HepG2 (cell line): Measurements from ENCODE around the gene IZUMO4. TPM values are rescaled to one million over a fixed set of nuclear protein-coding genes. Genes with fewer than 3 reads are reported as not detected.

Experiments
- AFF4 ChIP-seq: sonication (generic); formaldehyde crosslinking; IDR thresholded peaks from 2 replicates; pipeline ENCODE4 v1.4.0; 2020; ENCODE audit warnings: missing genetic modification reagents
- CAMTA2 ChIP-seq: sonication (generic); formaldehyde crosslinking; IDR thresholded peaks from 2 replicates; pipeline ENCODE4 v1.4.0; 2020; ENCODE audit warnings: mild to moderate bottlenecking, missing genetic modification reagents, borderline replicate concordance
- CENPBD1 ChIP-seq: sonication (generic); formaldehyde crosslinking; IDR thresholded peaks from 2 replicates; pipeline ENCODE4 v1.8.0; 2022; ENCODE audit warnings: missing genetic modification reagents, low read depth, mild to moderate bottlenecking, borderline replicate concordance
- DBP ChIP-seq: sonication (generic); formaldehyde crosslinking; IDR thresholded peaks from 2 replicates; pipeline ENCODE4 v1.4.0; 2020; ENCODE audit warnings: missing genetic modification reagents; ENCODE audit errors: not compliant biosample characterization
- HIVEP1 ChIP-seq: sonication (generic); formaldehyde crosslinking; IDR thresholded peaks from 2 replicates; pipeline ENCODE4 v1.4.0; 2020; ENCODE audit warnings: mild to moderate bottlenecking, missing genetic modification reagents
- HNRNPH1 ChIP-seq: fragments of 200-400 bp; formaldehyde crosslinking; optimal IDR thresholded peaks from 2 replicates; pipeline ENCODE3; 2017; ENCODE audit warnings: mild to moderate bottlenecking, low read depth, low read length
- JARID2 ChIP-seq: sonication (generic); formaldehyde crosslinking; IDR thresholded peaks from 2 replicates; pipeline ENCODE4 v1.8.1; 2023; ENCODE audit warnings: missing genetic modification reagents, inconsistent platforms; ENCODE audit not compliant: insufficient replicate concordance
- KDM1A ChIP-seq: IDR thresholded peaks from 2 replicates; pipeline ENCODE4 v1.6.1; 2016; ENCODE audit warnings: missing compliant biosample characterization
- MXD3 ChIP-seq: IDR thresholded peaks from 2 replicates; pipeline ENCODE4 v1.6.1; 2016; ENCODE audit warnings: mild to moderate bottlenecking, missing biosample characterization, missing genetic modification reagents
- POLR2AphosphoS2 ChIP-seq: IDR thresholded peaks from 2 replicates; pipeline ENCODE4 v1.6.1; 2011; ENCODE audit warnings: low read depth, low read length, improper control_type of control experiment
- RFX5 ChIP-seq: IDR thresholded peaks from 2 replicates; pipeline ENCODE4 v1.6.1; 2011; ENCODE audit warnings: low read depth, low read length, improper control_type of control experiment
- SCMH1 ChIP-seq: sonication (generic); formaldehyde crosslinking; IDR thresholded peaks from 2 replicates; pipeline ENCODE4 v1.9.0; 2021; ENCODE audit warnings: missing genetic modification reagents, mild to moderate bottlenecking, borderline replicate concordance
- TRAFD1 ChIP-seq: sonication (generic); formaldehyde crosslinking; IDR thresholded peaks from 2 replicates; pipeline ENCODE4 v1.5.1; 2020; ENCODE audit warnings: missing genetic modification reagents, mild to moderate bottlenecking, borderline replicate concordance
- ZBTB7B ChIP-seq: sonication (generic); formaldehyde crosslinking; IDR thresholded peaks from 2 replicates; pipeline ENCODE4 v1.4.0; 2020; ENCODE audit warnings: missing genetic modification reagents
- ZMAT5 ChIP-seq: sonication (generic); formaldehyde crosslinking; IDR thresholded peaks from 2 replicates; pipeline ENCODE4 v1.5.0; 2020; ENCODE audit warnings: mild to moderate bottlenecking, low read depth, missing genetic modification reagents, borderline replicate concordance
- ZNF280B ChIP-seq: sonication (generic); formaldehyde crosslinking; IDR thresholded peaks from 2 replicates; pipeline ENCODE4 v1.5.0; 2020; ENCODE audit warnings: missing genetic modification reagents, mild to moderate bottlenecking, borderline replicate concordance
- ZNF282 ChIP-seq: fragments of 450-650 bp; IDR thresholded peaks from 2 replicates; pipeline ENCODE4 v1.6.1; 2018; ENCODE audit not compliant: partially characterized antibody
- ZNF30 ChIP-seq: sonication (generic); formaldehyde crosslinking; IDR thresholded peaks from 2 replicates; pipeline ENCODE4 v1.5.0; 2020; ENCODE audit warnings: mild to moderate bottlenecking, missing genetic modification reagents
- ZNF556 ChIP-seq: sonication (generic); formaldehyde crosslinking; IDR thresholded peaks from 2 replicates; pipeline ENCODE4 v1.4.0; 2020; ENCODE audit warnings: mild to moderate bottlenecking, missing genetic modification reagents, borderline replicate concordance
- ZNF557 ChIP-seq: sonication (generic); formaldehyde crosslinking; IDR thresholded peaks from 2 replicates; pipeline ENCODE4 v1.4.0; 2020; ENCODE audit warnings: missing genetic modification reagents
- ZNF883 ChIP-seq: sonication (generic); formaldehyde crosslinking; IDR thresholded peaks from 2 replicates; pipeline ENCODE4 v1.5.1; 2020; ENCODE audit warnings: mild to moderate bottlenecking, missing genetic modification reagents; ENCODE audit errors: not compliant biosample characterization
- polyA plus RNA-seq, 8 experiments: library from polyadenylated mRNA; depleted of rRNA in 3 of 8; stranded (reverse) in 7 of 8; unstranded in 1 of 8; fragments of >200 nt; fragmentation: Illumina TruSeq in 4 of 8; extraction: Trizol in 4 of 8; gene quantifications; 2 replicates each; pipeline versions ENCODE4 v1.2.1 to v1.2.3, GENCODE V29; 2011 to 2016; ENCODE audit warnings: low read depth in 4 of 8, missing spikeins in 1 of 8, mixed read lengths in 1 of 8; ENCODE audit not compliant: insufficient read depth in 1 of 8
- total RNA-seq, 5 experiments: library from RNA; depleted of rRNA; stranded (reverse); fragments of >200 nt; fragmentation: Illumina TruSeq; extraction: Trizol; gene quantifications; 2 replicates each; pipeline ENCODE4 v1.2.3, GENCODE V29; 2016; ENCODE audit warnings: low read depth in 1 of 5

The IZUMO4 gene
- total and polyA plus RNA-seq, 2 of the 13 experiments (the other 11 are each of a cell fraction or from before 2014, with no cell fraction given), result 0.77 to 3.9 TPM

- no peak for TF ChIP-seq POLR2AphosphoS2
- TF ChIP-seq RFX5, result peak; percentile 5; the same call in 1 of the 2 replicates
- no peak; the same call in 1 of the 2 replicates for TF ChIP-seq MXD3 (CRISPR knock-in tag)
- TF ChIP-seq ZMAT5 (CRISPR knock-in tag), result no peak
- no peak for TF ChIP-seq CENPBD1 (CRISPR knock-in tag)
- no peak for TF ChIP-seq TRAFD1 (CRISPR knock-in tag)
- TF ChIP-seq HNRNPH1, result no peak
- no peak for TF ChIP-seq ZNF282
- no peak; the same call in 1 of the 2 replicates for TF ChIP-seq ZNF556
- TF ChIP-seq HIVEP1 (CRISPR knock-in tag), result peak; percentile 75
- peak; percentile 23 for TF ChIP-seq DBP (CRISPR knock-in tag)
- TF ChIP-seq ZNF280B (CRISPR knock-in tag), result no peak
- TF ChIP-seq AFF4 (CRISPR knock-in tag), result 0 out of 2 replicates have a peak, but pooled peaks have one; percentile 74
- peak; percentile 66 for TF ChIP-seq ZBTB7B (CRISPR knock-in tag)
- TF ChIP-seq ZNF883 (CRISPR knock-in tag), result no peak
- TF ChIP-seq ZNF557 (CRISPR knock-in tag), result no peak
- no peak for TF ChIP-seq ZNF30 (CRISPR knock-in tag)
- TF ChIP-seq JARID2 (CRISPR knock-in tag), result no peak
- TF ChIP-seq SCMH1 (CRISPR knock-in tag), result no peak
- TF ChIP-seq KDM1A (CRISPR knock-in tag), result peak; percentile 61; the same call in 1 of the 2 replicates
- peak; percentile 93; the same call in 1 of the 2 replicates for TF ChIP-seq CAMTA2
Observed at GRCh38 chr19:2096034-2096479, 658 bp upstream of the IZUMO4 start, which contains the start of gene MOB3A (continued).
